Sigmoid colon (tissue), 7 donors: ENCODE data around the gene ADAM23. TPM values are rescaled to one million over a fixed set of nuclear protein-coding genes. Genes with fewer than 3 reads are reported as not detected.

Experiments used
- DNase-seq: peaks from one replicate; pipeline ENCODE4 v3.0.0-alpha.2; 2019
- H3K27ac ChIP-seq, 4 donors: fragments of 200-600 bp; sonication (generic); one replicate each; pipeline ENCODE4 v1.5.1; 2016 to 2019; ENCODE audit warnings: mild to moderate bottlenecking in 1 of 4
- H3K27me3 ChIP-seq, 3 donors: fragments of 200-600 bp; sonication (generic); one replicate each; pipeline ENCODE4 v1.5.1; 2019; ENCODE audit warnings: mild to moderate bottlenecking in 1 of 3
- H3K36me3 ChIP-seq, 4 donors: fragments of 200-600 bp; sonication (generic); one replicate each; pipeline ENCODE4 v1.5.1; 2016 to 2019
- H3K4me1 ChIP-seq, 4 donors: fragments of 200-600 bp; sonication (generic); one replicate each; pipeline ENCODE4 v1.5.1; 2017 to 2019
- H3K4me3 ChIP-seq, 4 donors: fragments of 200-600 bp; sonication (generic); one replicate each; pipeline ENCODE4 v1.5.1; 2017 to 2019; ENCODE audit warnings: mild to moderate bottlenecking in 2 of 4, moderate library complexity in 1 of 4
- H3K9me3 ChIP-seq, 4 donors: fragments of 200-600 bp in 3 of 4; sonication (generic) in 3 of 4; one replicate each; pipeline versions ENCODE4 v1.5.1 to v1.6.1; 2013 to 2019
- CTCF ChIP-seq, 4 experiments: fragments of 450-650 bp in 3 of 4; fragments of 200-600 bp in 1 of 4; IDR thresholded peaks; one replicate each; pipeline ENCODE4 v1.5.1; 2016 to 2019; ENCODE audit warnings: antibody characterized with exemption in 4 of 4, mild to moderate bottlenecking in 3 of 4, moderate library complexity in 2 of 4
- EP300 ChIP-seq, 4 donors: sonication (generic); formaldehyde crosslinking; IDR thresholded peaks; one replicate each; pipeline ENCODE4 v1.6.1; 2017; ENCODE audit warnings: antibody characterized with exemption in 4 of 4
- POLR2A ChIP-seq, 2 donors: fragments of 450-650 bp; IDR thresholded peaks; one replicate each; pipeline ENCODE4 v1.6.1; 2016; ENCODE audit warnings: antibody characterized with exemption in 2 of 2, mild to moderate bottlenecking in 2 of 2, moderate library complexity in 2 of 2
- POLR2AphosphoS5 ChIP-seq, 4 donors: sonication (generic); formaldehyde crosslinking; IDR thresholded peaks; one replicate each; pipeline ENCODE4 v1.6.1; 2017; ENCODE audit warnings: antibody characterized with exemption in 4 of 4
- WGBS, 2 donors: extraction: QIAGEN DNeasy Blood & Tissue Kit; methylation state at CpG; one replicate each; pipeline ENCODE4 v1.1.7; 2013; 5-methylcytosine and 5-hydroxymethylcytosine counted together
- intact Hi-C: fragments of 100-400 bp; cut with DNase I; formaldehyde crosslinking; loops from one replicate; pipeline ENCODE4 v1.15.1; 2023
- polyA plus RNA-seq, 3 donors: library from polyadenylated mRNA; stranded (reverse); fragments of 200-250 nt; gene quantifications; one replicate each; pipeline ENCODE4 v1.2.3, GENCODE V29; 2013
- total RNA-seq, 4 donors: library from RNA; depleted of rRNA; stranded (reverse); fragments of >200 nt; gene quantifications; one replicate each; pipeline ENCODE4 v1.1.0, GENCODE V29; 2016
- donor health status: healthy with polysubstance abuse.
- donor health status: Bipolar disorder and iron deficiency.
- donor health status: healthy.

Gene ADAM23
- total and polyA plus RNA-seq, 7 donors, result under 0.01 to 2.9 (median 1.6) TPM

GRCh38 chr2:206480620-206481019 lies 37.3 kb downstream of the ADAM23 start:
- WGBS, 2 donors, result 79 to 80% methylated on average over 4 of the region's 4 CpGs

GRCh38 chr2:206481056-206481455 lies 37.7 kb downstream of the ADAM23 start:
- H3K27ac ChIP-seq, result no peak overlapping the region
- no peaks in the 10 kb centered on the region for H3K27me3 ChIP-seq
- H3K36me3 ChIP-seq, result no peaks in the 10 kb centered on the region
- no peak for DNase-seq
- no peaks in the 10 kb centered on the region for H3K4me1 ChIP-seq
- intact Hi-C loops, result no loop called here
- H3K9me3 ChIP-seq, result no peaks in the 10 kb centered on the region
- H3K4me3 ChIP-seq, result no peak overlapping the region
- WGBS, 2 donors, result 70 to 90% methylated on average over 3 of the region's 3 CpGs
- TF ChIP-seq POLR2A (IDR thresholded peaks at IDR 0.05) (no peak), POLR2AphosphoS5 (IDR thresholded peaks at IDR 0.05) (no peak), CTCF (IDR thresholded peaks at IDR 0.05) (no peak), EP300 (IDR thresholded peaks at IDR 0.05) (no peak)

More at GRCh38 chr2:206480620-206481019, 37.3 kb downstream of the ADAM23 start:
- no peak for DNase-seq
- no peak overlapping the region for H3K27ac ChIP-seq
- H3K4me1 ChIP-seq, result no peaks in the 10 kb centered on the region
- no peaks in the 10 kb centered on the region for H3K27me3 ChIP-seq
- TF ChIP-seq CTCF (IDR thresholded peaks at IDR 0.05), result no peak
- TF ChIP-seq EP300 (IDR thresholded peaks at IDR 0.05), result no peak
- TF ChIP-seq POLR2AphosphoS5 (IDR thresholded peaks at IDR 0.05), result no peak
- no peak for TF ChIP-seq POLR2A (IDR thresholded peaks at IDR 0.05)
- H3K36me3 ChIP-seq, result no peaks in the 10 kb centered on the region
- no peak overlapping the region for H3K4me3 ChIP-seq
- intact Hi-C loops, result no loop called here
- H3K9me3 ChIP-seq, result no peaks in the 10 kb centered on the region

- WGBS, 2 donors, result 78 to 85% methylated on average over 4 of the region's 4 CpGs
Measured at GRCh38 chr2:206482123-206482522, 38.8 kb downstream of the ADAM23 start.

GRCh38 chr2:206482633-206483032 lies 39.3 kb downstream of the ADAM23 start:
- Histone ChIP-seq H3K27me3 (no peaks in the 10 kb centered on the region), H3K27ac (no peak overlapping the region), H3K4me3 (no peak overlapping the region), H3K4me1 (no peaks in the 10 kb centered on the region), H3K36me3 (no peaks in the 10 kb centered on the region), H3K9me3 (no peaks in the 10 kb centered on the region)
- TF ChIP-seq EP300 (IDR thresholded peaks at IDR 0.05) (no peak), POLR2AphosphoS5 (IDR thresholded peaks at IDR 0.05) (no peak), CTCF (IDR thresholded peaks at IDR 0.05) (no peak), POLR2A (IDR thresholded peaks at IDR 0.05) (no peak)
- DNase-seq, result no peak
- intact Hi-C loops, result no loop called here
- 76 to 81% methylated on average over 4 of the region's 4 CpGs for WGBS, 2 donors

More at GRCh38 chr2:206482123-206482522, 38.8 kb downstream of the ADAM23 start:
- intact Hi-C loops, result no loop called here
- Histone ChIP-seq H3K4me3 (no peak overlapping the region), H3K9me3 (no peaks in the 10 kb centered on the region), H3K4me1 (no peaks in the 10 kb centered on the region), H3K27me3 (no peaks in the 10 kb centered on the region), H3K36me3 (no peaks in the 10 kb centered on the region), H3K27ac (no peak overlapping the region)
- no peak for DNase-seq
- TF ChIP-seq CTCF (IDR thresholded peaks at IDR 0.05) (no peak), EP300 (IDR thresholded peaks at IDR 0.05) (no peak), POLR2A (IDR thresholded peaks at IDR 0.05) (no peak), POLR2AphosphoS5 (IDR thresholded peaks at IDR 0.05) (no peak)

GRCh38 chr2:206488053-206488452 lies 44.7 kb downstream of the ADAM23 start:
- H3K4me3 ChIP-seq, result no peak overlapping the region
- no peaks in the 10 kb centered on the region for H3K27me3 ChIP-seq
- H3K9me3 ChIP-seq, result no peaks in the 10 kb centered on the region
- no peak overlapping the region for H3K27ac ChIP-seq
- H3K36me3 ChIP-seq, result no peaks in the 10 kb centered on the region
- 63 to 78% methylated on average over 7 of the region's 7 CpGs for WGBS, 2 donors
- no peaks in the 10 kb centered on the region for H3K4me1 ChIP-seq
- intact Hi-C loops, result no loop called here
- no peak for TF ChIP-seq POLR2AphosphoS5 (IDR thresholded peaks at IDR 0.05)
- TF ChIP-seq CTCF (IDR thresholded peaks at IDR 0.05), result no peak
- TF ChIP-seq POLR2A (IDR thresholded peaks at IDR 0.05), result no peak
- no peak for TF ChIP-seq EP300 (IDR thresholded peaks at IDR 0.05)
- DNase-seq, result no peak
